ENCODE data around the gene ROR2. TPM values are rescaled to one million over a fixed set of nuclear protein-coding genes. Genes with fewer than 3 reads are reported as not detected.

ROR2 gene
- total and polyA plus RNA-seq, 2 of the 8 experiments (the other 6 are each of a cell fraction or from before 2014, with no cell fraction given), result 2.7 to 4.3 TPM

DNA sequence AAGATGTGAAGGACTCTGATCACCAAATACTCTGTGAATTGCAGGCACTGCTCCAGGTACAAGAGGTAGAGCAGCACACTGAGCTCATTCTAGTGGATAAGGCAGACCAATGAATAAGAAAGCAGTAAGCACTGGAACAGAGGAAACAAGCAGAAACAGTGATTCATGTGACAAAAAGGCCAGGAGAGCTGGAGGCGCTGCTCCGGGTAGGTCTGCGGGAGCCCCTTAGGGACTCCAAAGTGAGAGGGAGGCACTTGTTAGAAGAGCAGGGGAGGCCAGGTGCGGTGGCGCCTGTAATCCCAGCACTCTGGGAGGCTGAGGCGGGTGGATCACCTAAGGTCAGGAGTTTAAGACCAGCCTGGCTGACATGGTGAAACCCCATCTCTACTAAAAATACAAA, 294.8 kb downstream of the ROR2 start (continued):
- TF ChIP-seq, protein P1, sequence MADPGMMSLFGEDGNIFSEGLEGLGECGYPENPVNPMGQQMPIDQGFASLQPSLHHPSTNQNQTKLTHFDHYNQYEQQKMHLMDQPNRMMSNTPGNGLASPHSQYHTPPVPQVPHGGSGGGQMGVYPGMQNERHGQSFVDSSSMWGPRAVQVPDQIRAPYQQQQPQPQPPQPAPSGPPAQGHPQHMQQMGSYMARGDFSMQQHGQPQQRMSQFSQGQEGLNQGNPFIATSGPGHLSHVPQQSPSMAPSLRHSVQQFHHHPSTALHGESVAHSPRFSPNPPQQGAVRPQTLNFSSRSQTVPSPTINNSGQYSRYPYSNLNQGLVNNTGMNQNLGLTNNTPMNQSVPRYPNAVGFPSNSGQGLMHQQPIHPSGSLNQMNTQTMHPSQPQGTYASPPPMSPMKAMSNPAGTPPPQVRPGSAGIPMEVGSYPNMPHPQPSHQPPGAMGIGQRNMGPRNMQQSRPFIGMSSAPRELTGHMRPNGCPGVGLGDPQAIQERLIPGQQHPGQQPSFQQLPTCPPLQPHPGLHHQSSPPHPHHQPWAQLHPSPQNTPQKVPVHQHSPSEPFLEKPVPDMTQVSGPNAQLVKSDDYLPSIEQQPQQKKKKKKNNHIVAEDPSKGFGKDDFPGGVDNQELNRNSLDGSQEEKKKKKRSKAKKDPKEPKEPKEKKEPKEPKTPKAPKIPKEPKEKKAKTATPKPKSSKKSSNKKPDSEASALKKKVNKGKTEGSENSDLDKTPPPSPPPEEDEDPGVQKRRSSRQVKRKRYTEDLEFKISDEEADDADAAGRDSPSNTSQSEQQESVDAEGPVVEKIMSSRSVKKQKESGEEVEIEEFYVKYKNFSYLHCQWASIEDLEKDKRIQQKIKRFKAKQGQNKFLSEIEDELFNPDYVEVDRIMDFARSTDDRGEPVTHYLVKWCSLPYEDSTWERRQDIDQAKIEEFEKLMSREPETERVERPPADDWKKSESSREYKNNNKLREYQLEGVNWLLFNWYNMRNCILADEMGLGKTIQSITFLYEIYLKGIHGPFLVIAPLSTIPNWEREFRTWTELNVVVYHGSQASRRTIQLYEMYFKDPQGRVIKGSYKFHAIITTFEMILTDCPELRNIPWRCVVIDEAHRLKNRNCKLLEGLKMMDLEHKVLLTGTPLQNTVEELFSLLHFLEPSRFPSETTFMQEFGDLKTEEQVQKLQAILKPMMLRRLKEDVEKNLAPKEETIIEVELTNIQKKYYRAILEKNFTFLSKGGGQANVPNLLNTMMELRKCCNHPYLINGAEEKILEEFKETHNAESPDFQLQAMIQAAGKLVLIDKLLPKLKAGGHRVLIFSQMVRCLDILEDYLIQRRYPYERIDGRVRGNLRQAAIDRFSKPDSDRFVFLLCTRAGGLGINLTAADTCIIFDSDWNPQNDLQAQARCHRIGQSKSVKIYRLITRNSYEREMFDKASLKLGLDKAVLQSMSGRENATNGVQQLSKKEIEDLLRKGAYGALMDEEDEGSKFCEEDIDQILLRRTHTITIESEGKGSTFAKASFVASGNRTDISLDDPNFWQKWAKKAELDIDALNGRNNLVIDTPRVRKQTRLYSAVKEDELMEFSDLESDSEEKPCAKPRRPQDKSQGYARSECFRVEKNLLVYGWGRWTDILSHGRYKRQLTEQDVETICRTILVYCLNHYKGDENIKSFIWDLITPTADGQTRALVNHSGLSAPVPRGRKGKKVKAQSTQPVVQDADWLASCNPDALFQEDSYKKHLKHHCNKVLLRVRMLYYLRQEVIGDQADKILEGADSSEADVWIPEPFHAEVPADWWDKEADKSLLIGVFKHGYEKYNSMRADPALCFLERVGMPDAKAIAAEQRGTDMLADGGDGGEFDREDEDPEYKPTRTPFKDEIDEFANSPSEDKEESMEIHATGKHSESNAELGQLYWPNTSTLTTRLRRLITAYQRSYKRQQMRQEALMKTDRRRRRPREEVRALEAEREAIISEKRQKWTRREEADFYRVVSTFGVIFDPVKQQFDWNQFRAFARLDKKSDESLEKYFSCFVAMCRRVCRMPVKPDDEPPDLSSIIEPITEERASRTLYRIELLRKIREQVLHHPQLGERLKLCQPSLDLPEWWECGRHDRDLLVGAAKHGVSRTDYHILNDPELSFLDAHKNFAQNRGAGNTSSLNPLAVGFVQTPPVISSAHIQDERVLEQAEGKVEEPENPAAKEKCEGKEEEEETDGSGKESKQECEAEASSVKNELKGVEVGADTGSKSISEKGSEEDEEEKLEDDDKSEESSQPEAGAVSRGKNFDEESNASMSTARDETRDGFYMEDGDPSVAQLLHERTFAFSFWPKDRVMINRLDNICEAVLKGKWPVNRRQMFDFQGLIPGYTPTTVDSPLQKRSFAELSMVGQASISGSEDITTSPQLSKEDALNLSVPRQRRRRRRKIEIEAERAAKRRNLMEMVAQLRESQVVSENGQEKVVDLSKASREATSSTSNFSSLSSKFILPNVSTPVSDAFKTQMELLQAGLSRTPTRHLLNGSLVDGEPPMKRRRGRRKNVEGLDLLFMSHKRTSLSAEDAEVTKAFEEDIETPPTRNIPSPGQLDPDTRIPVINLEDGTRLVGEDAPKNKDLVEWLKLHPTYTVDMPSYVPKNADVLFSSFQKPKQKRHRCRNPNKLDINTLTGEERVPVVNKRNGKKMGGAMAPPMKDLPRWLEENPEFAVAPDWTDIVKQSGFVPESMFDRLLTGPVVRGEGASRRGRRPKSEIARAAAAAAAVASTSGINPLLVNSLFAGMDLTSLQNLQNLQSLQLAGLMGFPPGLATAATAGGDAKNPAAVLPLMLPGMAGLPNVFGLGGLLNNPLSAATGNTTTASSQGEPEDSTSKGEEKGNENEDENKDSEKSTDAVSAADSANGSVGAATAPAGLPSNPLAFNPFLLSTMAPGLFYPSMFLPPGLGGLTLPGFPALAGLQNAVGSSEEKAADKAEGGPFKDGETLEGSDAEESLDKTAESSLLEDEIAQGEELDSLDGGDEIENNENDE (IDR thresholded peaks at IDR 0.05; ENCODE audit: insufficient replicate concordance, low read length), result no peak
- TF ChIP-seq FOSL1 (IDR thresholded peaks at IDR 0.05; ENCODE audit: insufficient read depth, low read depth, low read length) (no peak), TAF1 (IDR thresholded peaks at IDR 0.05; ENCODE audit: low read depth, low read length) (no peak)
- TF ChIP-seq, protein P2, sequence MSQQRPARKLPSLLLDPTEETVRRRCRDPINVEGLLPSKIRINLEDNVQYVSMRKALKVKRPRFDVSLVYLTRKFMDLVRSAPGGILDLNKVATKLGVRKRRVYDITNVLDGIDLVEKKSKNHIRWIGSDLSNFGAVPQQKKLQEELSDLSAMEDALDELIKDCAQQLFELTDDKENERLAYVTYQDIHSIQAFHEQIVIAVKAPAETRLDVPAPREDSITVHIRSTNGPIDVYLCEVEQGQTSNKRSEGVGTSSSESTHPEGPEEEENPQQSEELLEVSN (IDR thresholded peaks at IDR 0.05), result no peak

Measured in H1 (cell line).